Ectodermal cell (in vitro differentiated cells): ENCODE measurements around the gene HSD3B2.

Experiments
- H3K27ac ChIP-seq: 2 replicates; pipeline ENCODE4 v1.7.0; 2013; ENCODE audit warnings: mild to moderate bottlenecking, low read depth, low read length; ENCODE audit not compliant: insufficient read depth, poor library complexity, severe bottlenecking
- H3K27me3 ChIP-seq: 2 replicates; pipeline ENCODE4 v1.7.0; 2013; ENCODE audit warnings: mild to moderate bottlenecking, low read length; ENCODE audit not compliant: insufficient read depth, control insufficient read depth, poor library complexity, severe bottlenecking
- H3K36me3 ChIP-seq: one replicate; pipeline ENCODE4 v1.7.0; 2013; ENCODE audit warnings: low read length; ENCODE audit not compliant: control insufficient read depth, insufficient read depth
- H3K4me1 ChIP-seq: one replicate; pipeline ENCODE4 v1.7.0; 2013; ENCODE audit warnings: low read length; ENCODE audit not compliant: control insufficient read depth, insufficient read depth
- H3K4me3 ChIP-seq: 2 replicates; pipeline ENCODE4 v1.7.0; 2013; ENCODE audit warnings: low read depth, low read length, control low read depth; ENCODE audit not compliant: insufficient read depth
- H3K9me3 ChIP-seq: 2 replicates; pipeline ENCODE4 v1.7.0; 2013; ENCODE audit warnings: mild to moderate bottlenecking, low read length, moderate library complexity; ENCODE audit not compliant: control insufficient read depth
- WGBS, 2 experiments: methylation state at CpG; one replicate each; pipeline ENCODE4 v1.1.7; 2013; ENCODE audit warnings: missing lambda C conversion rate in 2 of 2; 5-methylcytosine and 5-hydroxymethylcytosine counted together

Gene HSD3B2

DNA sequence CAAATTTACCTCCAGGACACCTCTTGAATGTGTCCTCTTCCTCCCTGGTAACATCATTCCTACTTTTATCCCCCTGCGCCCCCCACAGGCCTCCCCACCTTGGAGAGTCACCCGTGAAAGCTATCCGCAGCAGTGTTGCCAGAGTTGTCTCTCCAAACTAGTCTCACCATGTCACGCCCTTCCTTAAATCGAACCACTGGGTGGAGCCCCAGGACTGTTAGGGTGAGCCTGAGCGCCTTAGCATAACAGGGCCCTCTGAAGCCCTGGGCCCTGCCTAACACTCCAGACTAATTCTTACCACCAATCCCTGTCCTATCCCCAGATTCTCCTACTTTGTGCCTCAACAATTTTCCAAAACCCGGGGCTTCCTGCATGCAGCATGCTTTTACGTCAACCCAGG is 35.0 kb downstream of the HSD3B2 start:
- H3K4me1 ChIP-seq, result no peaks in the 10 kb centered on the region
- no peak overlapping the region for H3K4me3 ChIP-seq
- WGBS, 2 experiments, result 62 to 70% methylated on average over 8 of the region's 8 CpGs
- H3K27me3 ChIP-seq, result no peaks in the 10 kb centered on the region
- H3K36me3 ChIP-seq, result no peaks in the 10 kb centered on the region
- no peak overlapping the region for H3K27ac ChIP-seq
- H3K9me3 ChIP-seq, result no peaks in the 10 kb centered on the region

GRCh38 chr1:119451158-119451557 is 36.2 kb downstream of the HSD3B2 start:
- Histone ChIP-seq H3K27ac (no peak overlapping the region), H3K9me3 (no peaks in the 10 kb centered on the region), H3K4me1 (no peaks in the 10 kb centered on the region), H3K36me3 (no peaks in the 10 kb centered on the region), H3K4me3 (no peak overlapping the region), H3K27me3 (no peaks in the 10 kb centered on the region)
- WGBS, 2 experiments, result 82 to 93% methylated on average over 6 of the region's 6 CpGs

DNA sequence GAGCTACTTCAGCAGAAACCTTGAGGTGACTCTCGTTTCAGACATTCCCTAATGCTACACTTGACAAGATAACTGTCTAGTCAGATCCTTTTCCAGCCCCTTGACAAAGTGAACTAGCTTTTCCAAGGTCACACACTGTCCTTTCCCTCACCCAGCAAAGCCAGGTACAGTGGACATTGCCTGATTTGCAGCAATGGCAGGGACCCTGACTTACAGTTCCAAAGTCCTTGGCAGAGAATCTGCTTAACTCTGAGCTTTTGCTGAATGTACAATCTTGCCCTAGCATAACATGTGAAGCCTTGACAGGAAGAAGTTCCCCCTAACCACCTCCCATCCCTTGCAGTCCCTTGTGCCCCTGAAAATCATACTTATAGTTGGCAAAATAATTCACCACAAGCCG is 37.1 kb downstream of the HSD3B2 start:
- 92 to 96% methylated on average over 2 of the region's 2 CpGs for WGBS, 2 experiments
- Histone ChIP-seq H3K27ac (no peak overlapping the region), H3K27me3 (no peaks in the 10 kb centered on the region), H3K36me3 (no peaks in the 10 kb centered on the region), H3K4me3 (no peak overlapping the region), H3K9me3 (no peaks in the 10 kb centered on the region), H3K4me1 (no peaks in the 10 kb centered on the region)

DNA sequence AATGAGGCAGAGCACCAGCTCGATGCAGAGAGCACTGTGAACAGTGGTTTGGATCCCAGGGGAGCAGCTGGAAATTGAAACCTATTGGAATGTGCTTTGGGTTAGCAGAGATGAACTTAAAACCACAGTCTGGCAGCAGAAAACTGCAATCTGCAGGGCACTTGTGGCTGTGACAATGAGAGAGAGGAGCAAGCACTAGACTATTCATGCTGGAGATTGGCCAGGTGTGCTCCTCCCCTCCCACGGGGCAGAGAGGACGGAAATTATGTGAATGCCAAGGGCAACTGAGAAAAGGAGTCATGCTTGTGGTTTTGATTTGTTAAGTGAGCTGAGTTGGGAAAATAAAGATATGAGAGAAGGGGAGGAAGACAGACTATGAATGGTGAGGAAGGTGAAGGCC is 38.1 kb downstream of the HSD3B2 start:
- H3K36me3 ChIP-seq, result no peaks in the 10 kb centered on the region
- H3K27me3 ChIP-seq, result no peaks in the 10 kb centered on the region
- H3K9me3 ChIP-seq, result no peaks in the 10 kb centered on the region
- no peaks in the 10 kb centered on the region for H3K4me1 ChIP-seq
- 92 to 93% methylated on average over 3 of the region's 3 CpGs for WGBS, 2 experiments
- H3K27ac ChIP-seq, result no peak overlapping the region
- no peak overlapping the region for H3K4me3 ChIP-seq

DNA sequence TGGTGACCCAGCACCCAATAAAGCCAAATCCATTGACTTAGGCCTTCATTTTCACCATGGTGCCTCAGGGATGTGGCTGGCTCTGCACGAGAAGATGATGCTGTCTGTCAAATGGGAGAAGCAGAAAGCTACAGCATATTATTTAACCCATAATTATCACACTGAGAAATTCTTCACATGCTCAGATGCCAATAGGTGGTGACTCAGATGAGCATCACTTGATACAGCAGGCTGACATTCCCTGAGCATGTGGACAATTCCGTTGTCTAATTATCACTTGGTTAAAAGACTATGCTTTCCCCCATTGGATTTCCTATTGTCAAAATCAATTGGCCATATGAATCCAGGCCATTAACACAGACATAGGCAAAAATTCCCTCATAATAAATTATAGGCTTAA is 48.0 kb downstream of the HSD3B2 start:
- Histone ChIP-seq H3K27ac (no peak overlapping the region), H3K27me3 (no peaks in the 10 kb centered on the region), H3K36me3 (no peaks in the 10 kb centered on the region), H3K4me1 (no peaks in the 10 kb centered on the region), H3K9me3 (no peaks in the 10 kb centered on the region), H3K4me3 (no peak overlapping the region)
- WGBS, 2 experiments, result 89 to 98% methylated on average over 2 of the region's 2 CpGs

DNA sequence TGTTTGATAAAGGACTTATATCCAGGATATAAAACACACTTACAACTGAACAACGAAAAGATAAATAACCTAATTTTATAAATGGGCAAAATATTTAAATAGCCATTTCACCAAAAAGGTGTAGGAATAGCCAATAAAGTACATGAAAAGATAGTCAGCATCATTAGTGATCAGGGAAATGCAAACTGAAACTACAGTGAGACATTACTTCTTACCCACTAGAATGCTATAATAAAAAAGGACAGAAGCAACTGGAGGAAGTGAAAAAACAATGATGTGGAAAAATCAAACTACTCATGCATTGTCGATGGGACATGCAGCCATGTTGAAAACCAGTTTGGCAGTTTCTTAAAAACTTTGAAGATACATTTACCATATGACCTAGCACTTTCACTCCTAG is 48.6 kb downstream of the HSD3B2 start:
- WGBS, 2 experiments, result 85 to 92% methylated on average over 1 of the region's 2 CpGs
- Histone ChIP-seq H3K9me3 (no peaks in the 10 kb centered on the region), H3K36me3 (no peaks in the 10 kb centered on the region), H3K27ac (no peak overlapping the region), H3K4me3 (no peak overlapping the region), H3K27me3 (no peaks in the 10 kb centered on the region), H3K4me1 (no peaks in the 10 kb centered on the region)

- H3K4me3 ChIP-seq, result no peak overlapping the region
- H3K27me3 ChIP-seq, result no peaks in the 10 kb centered on the region
- H3K4me1 ChIP-seq, result no peaks in the 10 kb centered on the region
- no peaks in the 10 kb centered on the region for H3K36me3 ChIP-seq
- no peaks in the 10 kb centered on the region for H3K9me3 ChIP-seq
- 85 to 87% methylated on average over 2 of the region's 2 CpGs for WGBS, 2 experiments
- H3K27ac ChIP-seq, result no peak overlapping the region
These were observed 51.5 kb downstream of the HSD3B2 start for GRCh38 chr1:119466445-119466844.

- H3K27ac ChIP-seq, result no peak overlapping the region
- no peaks in the 10 kb centered on the region for H3K9me3 ChIP-seq
These were observed 52.3 kb downstream of the HSD3B2 start for GRCh38 chr1:119467219-119467618.

GRCh38 chr1:119467857-119468668 is 53.1 kb downstream of the HSD3B2 start:
- Histone ChIP-seq H3K36me3 (no peaks in the 10 kb centered on the region), H3K9me3 (no peaks in the 10 kb centered on the region), H3K27me3 (no peaks in the 10 kb centered on the region), H3K4me3 (no peak overlapping the region), H3K4me1 (no peaks in the 10 kb centered on the region), H3K27ac (no peak overlapping the region)
- WGBS, 2 experiments, result 94 to 95% methylated on average over 3 of the region's 4 CpGs

More at GRCh38 chr1:119467219-119467618, 52.3 kb downstream of the HSD3B2 start:
- H3K4me3 ChIP-seq, result no peak overlapping the region
- H3K36me3 ChIP-seq, result no peaks in the 10 kb centered on the region
- H3K27me3 ChIP-seq, result no peaks in the 10 kb centered on the region
- WGBS, 2 experiments, result 90 to 97% methylated on average over 1 of the region's 1 CpG
- no peaks in the 10 kb centered on the region for H3K4me1 ChIP-seq

DNA sequence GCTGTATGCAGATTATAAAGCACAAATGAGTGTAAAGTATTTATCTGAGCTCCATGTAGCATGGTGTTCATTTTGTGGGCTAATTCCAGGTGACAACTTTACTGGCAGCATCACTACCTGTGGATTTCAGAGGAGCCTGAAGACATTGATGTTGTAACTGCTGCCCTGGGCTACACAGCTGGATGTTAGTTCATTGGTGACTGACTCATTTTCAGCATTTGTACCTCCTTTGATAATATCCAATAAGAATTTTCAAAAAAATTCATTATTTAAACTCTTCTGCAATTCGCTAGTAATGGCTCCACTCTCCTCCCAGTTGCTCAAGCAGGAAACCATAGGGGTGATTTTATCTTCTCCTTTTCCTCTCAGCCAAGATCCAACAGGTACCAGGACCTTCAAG is 54.8 kb downstream of the HSD3B2 start:
- no peaks in the 10 kb centered on the region for H3K4me1 ChIP-seq
- H3K27me3 ChIP-seq, result no peaks in the 10 kb centered on the region
- WGBS, 2 experiments, result 88 to 94% methylated on average over 1 of the region's 1 CpG
- no peaks in the 10 kb centered on the region for H3K9me3 ChIP-seq
- H3K36me3 ChIP-seq, result no peaks in the 10 kb centered on the region
- H3K4me3 ChIP-seq, result no peak overlapping the region
- H3K27ac ChIP-seq, result no peak overlapping the region
